KOPT-K1 (cell line): ENCODE results near the gene STX12.
A peak's percentile ranks its signal among the peaks of the same experiment; 100 is the strongest.
"Not testable (repeated sequence)": the region's sequence is repeated elsewhere in the genome, so short reads cannot be mapped to it uniquely, and the experiment has no call there.

ENCODE experiments used
- H3K27ac ChIP-seq: fragments of 200-600 bp; sonication (generic); 2 replicates; pipeline ENCODE4 v1.5.1; 2016; ENCODE audit warnings: antibody characterized with exemption, mild to moderate bottlenecking, low read depth, low read length; ENCODE audit not compliant: poor library complexity, severe bottlenecking
- H3K36me3 ChIP-seq: fragments of 200-600 bp; sonication (generic); 2 replicates; pipeline ENCODE4 v1.5.1; 2017; ENCODE audit warnings: antibody characterized with exemption, mild to moderate bottlenecking, low read length, moderate library complexity; ENCODE audit not compliant: insufficient read depth
- H3K9me3 ChIP-seq: fragments of 200-600 bp; sonication (generic); 2 replicates; pipeline ENCODE4 v1.5.1; 2017; ENCODE audit warnings: antibody characterized with exemption, low read length, mild to moderate bottlenecking; ENCODE audit not compliant: insufficient read depth, poor library complexity, severe bottlenecking

Gene STX12

GRCh38 chr1:27863538-27863915 lies 90.5 kb downstream of the STX12 start:
- H3K27ac ChIP-seq: no peak overlapping the region
- no peaks in the 10 kb centered on the region for H3K9me3 ChIP-seq
- H3K36me3 ChIP-seq: no peaks in the 10 kb centered on the region

GRCh38 chr1:27864264-27864895 lies 91.4 kb downstream of the STX12 start:
- no peaks in the 10 kb centered on the region for H3K36me3 ChIP-seq
- no peaks in the 10 kb centered on the region for H3K9me3 ChIP-seq
- no peak overlapping the region for H3K27ac ChIP-seq

GRCh38 chr1:27865821-27866220 lies 92.8 kb downstream of the STX12 start:
- Histone ChIP-seq H3K9me3 (no peaks in the 10 kb centered on the region), H3K27ac (no peak overlapping the region), H3K36me3 (no peaks in the 10 kb centered on the region)

- Histone ChIP-seq H3K9me3 (no peaks in the 10 kb centered on the region), H3K27ac (peak overlapping the region; percentile 75), H3K36me3 (no peaks in the 10 kb centered on the region)
Measured at GRCh38 chr1:27868556-27868931, 95.5 kb downstream of the STX12 start.

GRCh38 chr1:27868932-27869718 lies 96.1 kb downstream of the STX12 start:
- peak overlapping the region; percentile 75 for H3K27ac ChIP-seq
- no peaks in the 10 kb centered on the region for H3K9me3 ChIP-seq
- no peaks in the 10 kb centered on the region for H3K36me3 ChIP-seq

GRCh38 chr1:27869719-27870085 lies 96.7 kb downstream of the STX12 start:
- Histone ChIP-seq H3K27ac (peak overlapping the region; percentile 75), H3K9me3 (no peaks in the 10 kb centered on the region), H3K36me3 (no peaks in the 10 kb centered on the region)

GRCh38 chr1:27871076-27871475 lies 98.1 kb downstream of the STX12 start:
- H3K9me3 ChIP-seq, H3K36me3 ChIP-seq, H3K27ac ChIP-seq: not testable (repeated sequence)

- Histone ChIP-seq H3K9me3 (no peaks in the 10 kb centered on the region), H3K27ac (no peak within 1 kb of the TSS), H3K36me3 (no peaks in the 10 kb centered on the region)
Measured at GRCh38 chr1:27872059-27872801, 99.2 kb downstream of the STX12 start, which contains the start of gene THEMIS2. THEMIS2 (plus strand) TSS chr1:27872544; CDS start chr1:27872572, 28 bp downstream.

- Histone ChIP-seq H3K9me3 (no peaks in the 10 kb centered on the region), H3K27ac (no peak overlapping the region), H3K36me3 (no peaks in the 10 kb centered on the region)
Measured at GRCh38 chr1:27872802-27873551, 100.0 kb downstream of the STX12 start.

GRCh38 chr1:27873671-27874384 lies 100.8 kb downstream of the STX12 start:
- Histone ChIP-seq H3K36me3 (no peaks in the 10 kb centered on the region), H3K9me3 (no peaks in the 10 kb centered on the region), H3K27ac (no peak overlapping the region)
